Effector CD8-positive, alpha-beta T cell (primary cell): ENCODE data around the gene THOC5.
A peak's percentile ranks its signal among the peaks of the same experiment; 100 is the strongest.

ENCODE experiments used
- DNase-seq: peaks from one replicate; lab custom pipeline; 2025; lab: John Stamatoyannopoulos, UW

The THOC5 gene

GRCh38 chr22:29476116-29476515, 77.4 kb downstream of the THOC5 start:
- DNase-seq = no peak

DNA sequence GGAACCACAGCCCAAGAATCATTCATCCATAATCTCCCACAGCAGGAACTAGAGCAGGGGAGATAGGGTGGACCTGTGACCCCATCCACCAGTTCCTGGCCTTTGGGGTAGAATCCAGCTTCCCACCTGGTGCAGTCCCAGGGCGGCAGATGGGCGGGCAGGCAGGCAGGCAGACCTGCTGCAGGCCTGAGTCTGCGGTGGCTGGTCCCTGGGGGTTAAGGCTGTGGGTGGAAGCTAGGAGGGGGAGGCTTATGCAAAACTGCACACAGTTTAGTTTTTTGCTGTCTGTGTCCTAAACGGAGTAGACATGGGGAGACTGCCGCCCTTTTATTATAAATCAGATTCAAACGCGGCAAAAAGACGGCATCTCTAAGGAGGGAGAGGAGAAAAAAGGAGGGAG, 78.0 kb downstream of the THOC5 start:
- no peak for DNase-seq

DNA sequence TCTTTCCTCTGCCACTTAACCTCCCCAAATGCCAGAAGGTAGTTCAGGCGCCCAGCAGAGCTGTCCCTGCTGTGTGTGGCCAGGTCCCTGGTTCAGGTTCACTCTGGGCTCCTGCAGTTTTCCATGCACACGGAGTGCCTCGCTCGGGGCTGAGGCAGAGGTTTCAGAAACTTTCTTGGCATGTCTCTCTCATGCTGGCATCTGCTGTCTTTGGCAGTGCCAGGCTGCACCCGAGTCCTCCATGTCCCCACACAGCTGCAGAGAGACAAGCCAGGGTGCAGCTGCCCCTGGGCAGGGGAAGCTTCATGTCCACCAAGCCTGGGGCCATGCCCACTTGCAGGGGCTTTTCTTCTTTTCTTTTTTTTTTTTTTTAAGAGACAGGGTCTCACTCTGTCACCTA, 80.6 kb downstream of the THOC5 start:
- no peak for DNase-seq

DNA sequence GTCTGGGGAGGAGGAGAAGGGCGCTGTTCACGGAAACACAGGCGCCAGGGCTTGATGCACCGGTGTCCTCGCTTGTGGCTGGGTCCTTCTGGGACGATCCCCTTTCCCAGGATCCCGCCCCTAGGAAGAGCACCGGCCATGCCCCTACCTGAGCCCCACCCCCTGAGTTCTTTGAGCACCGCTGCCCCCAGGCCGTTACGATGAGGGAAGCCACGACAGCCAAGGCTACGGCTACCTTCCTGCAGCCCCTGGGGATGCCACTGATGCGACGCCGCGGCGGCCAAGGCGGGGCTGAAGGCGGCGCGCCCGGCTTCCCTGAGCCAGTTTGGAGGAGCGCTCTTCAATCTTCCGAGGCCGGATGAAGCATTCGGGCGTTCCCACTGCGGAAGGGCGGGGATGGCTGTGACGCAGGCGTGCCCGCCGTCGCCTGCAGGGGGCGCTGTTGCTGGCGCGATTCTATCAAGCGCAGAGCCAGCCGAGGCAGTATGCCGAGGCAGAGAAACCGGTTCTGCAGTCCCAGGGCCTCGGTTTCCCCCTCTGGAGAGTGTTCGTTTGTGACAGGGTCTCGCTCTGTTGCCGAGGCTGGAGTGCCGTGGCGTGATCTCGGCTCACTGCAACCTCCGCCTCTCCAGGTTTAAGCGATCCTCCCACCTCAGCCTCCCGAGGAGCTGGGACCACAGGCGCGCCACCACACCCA, 83.2 kb downstream of the THOC5 start:
- peak; percentile 29 for DNase-seq

DNA sequence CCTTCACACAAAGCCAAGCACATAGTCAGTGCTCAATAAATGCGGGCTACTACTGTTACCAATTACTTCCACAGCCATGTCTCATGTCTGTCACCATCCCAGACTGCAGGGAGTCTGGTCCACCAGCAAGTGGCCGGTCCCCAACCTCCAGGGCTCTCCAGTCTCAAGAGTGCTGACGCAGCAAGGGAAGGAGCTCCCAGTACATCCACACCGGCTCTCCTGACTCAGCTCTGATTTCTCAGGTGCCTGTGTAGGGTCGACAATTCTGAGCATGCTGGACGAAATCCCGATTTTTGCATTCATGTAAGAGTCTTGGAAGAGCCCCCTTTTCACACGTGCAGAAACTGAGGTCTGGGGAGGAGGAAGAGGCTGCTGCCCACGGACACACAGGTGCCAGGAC, 83.8 kb downstream of the THOC5 start:
- no peak for DNase-seq

- no peak for DNase-seq
Observed at GRCh38 chr22:29464581-29464980, 89.0 kb downstream of the THOC5 start.

GRCh38 chr22:29463629-29464028, 89.9 kb downstream of the THOC5 start:
- no peak for DNase-seq

GRCh38 chr22:29461263-29461662, 92.3 kb downstream of the THOC5 start:
- DNase-seq = no peak

DNA sequence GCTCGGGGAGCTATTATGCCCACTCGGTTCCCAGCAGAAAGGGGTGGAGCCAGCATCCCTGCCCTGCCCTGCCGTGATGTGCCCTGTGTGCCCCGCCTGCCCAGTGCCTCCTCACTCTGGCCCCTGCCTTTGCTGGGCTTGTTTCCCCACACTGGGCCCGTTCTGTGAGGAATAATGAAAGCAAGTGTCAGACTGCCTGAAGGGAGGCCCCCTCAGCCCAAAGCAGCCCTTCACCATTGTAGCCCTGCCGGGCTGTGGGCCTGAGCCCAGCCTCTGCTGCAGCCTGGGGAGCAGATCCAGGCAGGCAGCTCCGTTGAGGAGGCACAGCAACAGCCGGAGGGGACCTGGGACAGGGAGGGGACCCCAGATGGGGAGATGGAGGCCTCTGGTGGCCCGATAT, 93.8 kb downstream of the THOC5 start:
- no peak for DNase-seq

DNA sequence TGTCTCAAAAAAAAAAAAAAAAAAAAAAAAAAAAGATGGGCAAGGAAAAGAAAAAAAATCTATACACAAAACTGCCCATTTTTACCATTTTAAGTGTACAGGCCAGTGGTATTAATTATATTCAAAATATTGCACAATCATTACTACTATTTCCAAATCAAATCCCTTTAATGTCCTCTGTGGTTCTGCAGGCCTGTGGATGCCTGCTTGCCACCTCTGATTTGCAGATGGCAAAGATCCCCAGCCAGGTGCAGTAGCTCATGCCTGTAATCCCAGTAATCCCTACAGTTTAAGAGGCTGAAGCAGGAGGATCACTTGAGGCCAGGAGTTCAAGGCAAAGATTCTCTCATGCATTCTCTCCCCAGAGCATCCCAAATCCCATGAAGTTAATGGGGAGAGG, 95.0 kb downstream of the THOC5 start:
- no peak for DNase-seq

DNA sequence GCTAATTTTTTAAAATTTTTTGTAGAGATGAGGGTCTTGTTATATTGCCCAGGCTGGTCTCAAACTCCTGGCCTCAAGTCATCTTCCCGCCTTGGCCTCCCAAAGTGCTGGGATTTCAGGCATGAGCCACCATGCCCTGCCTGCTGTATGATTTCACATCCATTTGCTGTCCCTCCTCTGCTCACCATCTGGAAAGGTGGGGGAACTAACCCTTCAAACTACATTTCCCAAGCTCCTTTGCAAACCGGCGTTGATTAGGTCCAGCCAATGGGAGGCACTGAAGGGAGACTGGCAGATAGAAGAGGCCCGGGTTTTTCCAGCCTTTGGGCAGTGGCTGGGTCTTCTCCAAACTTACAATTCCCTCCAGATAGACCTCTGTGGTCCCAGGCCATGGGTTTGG, 95.8 kb downstream of the THOC5 start:
- no peak for DNase-seq

DNA sequence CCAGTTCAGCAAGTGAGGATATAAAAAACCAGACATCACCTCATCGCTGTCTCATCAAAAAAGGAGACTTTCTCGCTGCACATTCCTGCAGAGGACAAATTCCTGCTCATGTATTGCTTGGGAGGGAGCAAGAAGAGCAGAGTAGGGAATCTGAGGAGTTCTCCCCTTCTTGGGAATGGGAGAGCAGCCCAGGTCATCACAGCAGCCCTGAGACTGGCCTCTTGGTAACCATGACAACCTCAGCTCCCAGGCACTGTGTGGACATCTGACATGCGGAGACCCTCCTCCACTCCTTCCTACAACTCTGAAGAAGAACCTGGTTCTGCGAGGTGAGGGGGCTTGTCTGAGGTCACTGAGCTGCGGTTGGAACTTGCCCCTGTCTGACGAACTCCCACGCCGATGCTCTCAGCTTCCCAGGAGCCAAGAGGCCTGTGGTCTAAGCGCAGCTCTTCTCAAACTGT, 97.3 kb downstream of the THOC5 start:
- no peak for DNase-seq
